WTC11 (cell line): Measurements from ENCODE around the gene NAALADL2. TPM values are rescaled to one million over a fixed set of nuclear protein-coding genes. Genes with fewer than 3 reads are reported as not detected.

Experiments used
- ATAC-seq: fragments of 200-7000 bp; cut with Tn5 transposase; 2 replicates; pipeline ENCODE4 v1.10.0; 2021; ENCODE audit warnings: mild to moderate bottlenecking, moderate library complexity
- CTCF ChIA-PET: fragments of 300-600 bp; sonication (Branson Sonifier 250); formaldehyde crosslinking; loops from one replicate; lab custom pipeline; 2021; ENCODE audit warnings: antibody characterized with exemption; lab: Charles Lee
- POLR2A ChIA-PET: fragments of 350-600 bp; sonication (Branson Sonifier 250); formaldehyde crosslinking; loops from one replicate; lab custom pipeline; 2021; ENCODE audit warnings: antibody characterized with exemption; lab: Charles Lee
- DNase-seq: peaks from one replicate; pipeline ENCODE4 v3.0.0; 2021; ENCODE audit warnings: low spot score
- H3K27ac Mint-ChIP-seq: 2 replicates; pipeline ENCODE4 v1.8.0; 2021; ENCODE audit warnings: mixed read lengths
- H3K27me3 Mint-ChIP-seq: 2 replicates; pipeline ENCODE4 v1.8.0; 2021; ENCODE audit warnings: low read depth, mild to moderate bottlenecking, moderate library complexity, mixed read lengths
- H3K36me3 Mint-ChIP-seq: 2 replicates; pipeline ENCODE4 v1.8.0; 2021; ENCODE audit warnings: mixed read lengths
- H3K4me1 Mint-ChIP-seq: 2 replicates; pipeline ENCODE4 v1.8.0; 2022; ENCODE audit warnings: mixed read lengths
- H3K4me3 Mint-ChIP-seq: 2 replicates; pipeline ENCODE4 v1.8.0; 2021; ENCODE audit warnings: mild to moderate bottlenecking, moderate library complexity, mixed read lengths
- H3K9me3 Mint-ChIP-seq: 2 replicates; pipeline ENCODE4 v1.8.0; 2021; ENCODE audit warnings: mixed read lengths
- CBFB ChIP-seq: sonication (generic); formaldehyde crosslinking; IDR thresholded peaks from 2 replicates; pipeline ENCODE4 v1.8.1; 2022; ENCODE audit warnings: mild to moderate bottlenecking, low read depth, missing genetic modification reagents
- CREM ChIP-seq: sonication (generic); formaldehyde crosslinking; IDR thresholded peaks from 2 replicates; pipeline ENCODE4 v1.8.1; 2022; ENCODE audit warnings: mild to moderate bottlenecking, missing genetic modification reagents, moderate library complexity
- GRHL2 ChIP-seq: fragments of 250-450 bp; sonication (Bioruptor Pico); IDR thresholded peaks from 2 replicates; pipeline ENCODE4 v1.8.0; 2022; ENCODE audit warnings: mild to moderate bottlenecking, moderate library complexity; ENCODE audit not compliant: insufficient replicate concordance, severe bottlenecking
- GTF2I ChIP-seq: fragments of 250-450 bp; sonication (Bioruptor Pico); conservative IDR thresholded peaks from 2 replicates; pipeline ENCODE4 v1.4.0; 2021; ENCODE audit warnings: mild to moderate bottlenecking
- HMGA2 ChIP-seq: fragments of 250-450 bp; sonication (Bioruptor Pico); IDR thresholded peaks from 2 replicates; pipeline ENCODE4 v1.4.0; 2021; ENCODE audit warnings: mild to moderate bottlenecking, moderate library complexity
- JAZF1 ChIP-seq: fragments of 250-450 bp; sonication (Bioruptor Pico); IDR thresholded peaks from 2 replicates; pipeline ENCODE4 v1.9.0; 2021; ENCODE audit warnings: moderate library complexity, mild to moderate bottlenecking, inconsistent platforms
- MXD4 ChIP-seq: fragments of 250-450 bp; sonication (Bioruptor Pico); IDR thresholded peaks from 2 replicates; pipeline ENCODE4 v1.8.0; 2021; ENCODE audit warnings: mild to moderate bottlenecking, moderate library complexity, borderline replicate concordance
- NFATC4 ChIP-seq: fragments of 250-450 bp; sonication (Bioruptor Pico); IDR thresholded peaks from 2 replicates; pipeline ENCODE4 v1.9.0; 2021; ENCODE audit warnings: mild to moderate bottlenecking
- NFE2L1 ChIP-seq: sonication (generic); formaldehyde crosslinking; IDR thresholded peaks from 2 replicates; pipeline ENCODE4 v1.8.1; 2023; ENCODE audit warnings: missing genetic modification reagents
- NR1H2 ChIP-seq: sonication (generic); formaldehyde crosslinking; IDR thresholded peaks from 2 replicates; pipeline ENCODE4 v1.9.0; 2021; ENCODE audit warnings: mild to moderate bottlenecking, moderate library complexity, missing genetic modification reagents
- NR2C2 ChIP-seq: sonication (generic); formaldehyde crosslinking; IDR thresholded peaks from 2 replicates; pipeline ENCODE4 v1.8.0; 2022; ENCODE audit warnings: mild to moderate bottlenecking, missing genetic modification reagents
- RELA ChIP-seq: sonication (generic); formaldehyde crosslinking; IDR thresholded peaks from 2 replicates; pipeline ENCODE4 v1.8.1; 2022; ENCODE audit warnings: missing genetic modification reagents, mild to moderate bottlenecking, borderline replicate concordance
- RORB ChIP-seq: fragments of 250-450 bp; sonication (Bioruptor Pico); IDR thresholded peaks from 2 replicates; pipeline ENCODE4 v1.9.0; 2021; ENCODE audit warnings: mild to moderate bottlenecking
- SMAD3 ChIP-seq: sonication (generic); formaldehyde crosslinking; IDR thresholded peaks from 2 replicates; pipeline ENCODE4 v1.8.0; 2022; ENCODE audit warnings: missing genetic modification reagents, mild to moderate bottlenecking, borderline replicate concordance
- SMAD4 ChIP-seq: sonication (generic); formaldehyde crosslinking; IDR thresholded peaks from 2 replicates; pipeline ENCODE4 v1.8.0; 2022; ENCODE audit warnings: mild to moderate bottlenecking, missing genetic modification reagents
- SP1 ChIP-seq: sonication (generic); formaldehyde crosslinking; conservative IDR thresholded peaks from 2 replicates; pipeline ENCODE4 v1.8.1; 2022; ENCODE audit warnings: missing genetic modification reagents
- TCF7 ChIP-seq: sonication (generic); formaldehyde crosslinking; IDR thresholded peaks from 2 replicates; pipeline ENCODE4 v1.8.0; 2022; ENCODE audit warnings: mild to moderate bottlenecking, low read depth, missing genetic modification reagents, moderate library complexity
- TEAD1 ChIP-seq: sonication (generic); formaldehyde crosslinking; IDR thresholded peaks from 2 replicates; pipeline ENCODE4 v1.8.0; 2022; ENCODE audit warnings: mild to moderate bottlenecking, missing genetic modification reagents
- TEAD4 ChIP-seq: sonication (generic); formaldehyde crosslinking; IDR thresholded peaks from 2 replicates; pipeline ENCODE4 v1.8.0; 2022; ENCODE audit warnings: mild to moderate bottlenecking, missing genetic modification reagents
- ZNF121 ChIP-seq: sonication (generic); formaldehyde crosslinking; IDR thresholded peaks from 2 replicates; pipeline ENCODE4 v1.8.0; 2023; ENCODE audit warnings: missing genetic modification reagents
- ZNF138 ChIP-seq: sonication (generic); formaldehyde crosslinking; conservative IDR thresholded peaks from 2 replicates; pipeline ENCODE4 v1.8.1; 2022; ENCODE audit warnings: mild to moderate bottlenecking, moderate library complexity, missing genetic modification reagents
- ZNF317 ChIP-seq: sonication (generic); formaldehyde crosslinking; IDR thresholded peaks from 2 replicates; pipeline ENCODE4 v1.8.1; 2023; ENCODE audit warnings: low read depth, mild to moderate bottlenecking, moderate library complexity, missing genetic modification reagents, borderline replicate concordance
- total RNA-seq: library from RNA; stranded (reverse); gene quantifications from 3 replicates; pipeline ENCODE4 v1.2.3, GENCODE V29; 2021
- TF ChIP-seq, protein P1 (sequence below): sonication (generic); formaldehyde crosslinking; IDR thresholded peaks from 2 replicates; pipeline ENCODE4 v1.8.0; 2023; ENCODE audit warnings: missing genetic modification reagents
- TF ChIP-seq, protein P2 (sequence below): fragments of 250-450 bp; sonication (Bioruptor Pico); IDR thresholded peaks from 2 replicates; pipeline ENCODE4 v1.9.0; 2021; ENCODE audit warnings: mild to moderate bottlenecking, borderline replicate concordance
- TF ChIP-seq, protein P3 (sequence below): sonication (generic); formaldehyde crosslinking; IDR thresholded peaks from 2 replicates; pipeline ENCODE4 v1.8.0; 2022; ENCODE audit warnings: mild to moderate bottlenecking, missing genetic modification reagents
- TF ChIP-seq, protein P4 (sequence below): sonication (generic); formaldehyde crosslinking; IDR thresholded peaks from 2 replicates; pipeline ENCODE4 v1.8.1; 2022; ENCODE audit warnings: mild to moderate bottlenecking, missing genetic modification reagents, moderate library complexity, borderline replicate concordance
- TF ChIP-seq, protein P5 (sequence below): sonication (generic); formaldehyde crosslinking; IDR thresholded peaks from 2 replicates; pipeline ENCODE4 v1.8.1; 2023; ENCODE audit warnings: mild to moderate bottlenecking, missing genetic modification reagents, moderate library complexity

NAALADL2 gene
- total RNA-seq, 1 experiment from 2014 or later, result 1.2 TPM

DNA sequence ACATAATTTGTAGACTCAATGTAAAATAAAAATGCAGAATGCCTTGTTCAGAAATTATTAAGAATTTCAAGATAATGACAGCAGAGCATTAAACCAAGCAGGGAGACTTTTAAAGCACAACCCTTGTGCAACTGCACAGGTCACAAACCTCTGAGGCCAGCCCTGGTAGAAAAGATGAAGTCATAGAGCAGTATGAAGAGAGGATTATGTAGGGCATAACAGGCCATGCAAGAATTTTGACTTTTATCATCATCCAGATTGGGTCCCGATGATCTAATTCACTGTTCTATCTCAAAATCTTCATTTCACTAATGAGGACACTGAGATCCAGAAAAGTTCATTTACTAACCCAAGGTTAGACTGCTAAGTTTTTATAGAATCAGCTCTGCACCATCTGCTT lies 388.5 kb downstream of the NAALADL2 start (continued):
- TF ChIP-seq, protein P1, sequence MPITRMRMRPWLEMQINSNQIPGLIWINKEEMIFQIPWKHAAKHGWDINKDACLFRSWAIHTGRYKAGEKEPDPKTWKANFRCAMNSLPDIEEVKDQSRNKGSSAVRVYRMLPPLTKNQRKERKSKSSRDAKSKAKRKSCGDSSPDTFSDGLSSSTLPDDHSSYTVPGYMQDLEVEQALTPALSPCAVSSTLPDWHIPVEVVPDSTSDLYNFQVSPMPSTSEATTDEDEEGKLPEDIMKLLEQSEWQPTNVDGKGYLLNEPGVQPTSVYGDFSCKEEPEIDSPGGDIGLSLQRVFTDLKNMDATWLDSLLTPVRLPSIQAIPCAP, result no peak
- no peak for TF ChIP-seq GTF2I (CRISPR knock-in tag)
- TF ChIP-seq TEAD4 (CRISPR knock-in tag), result no peak
- TF ChIP-seq, all 79 proteins: peak for 0

DNA sequence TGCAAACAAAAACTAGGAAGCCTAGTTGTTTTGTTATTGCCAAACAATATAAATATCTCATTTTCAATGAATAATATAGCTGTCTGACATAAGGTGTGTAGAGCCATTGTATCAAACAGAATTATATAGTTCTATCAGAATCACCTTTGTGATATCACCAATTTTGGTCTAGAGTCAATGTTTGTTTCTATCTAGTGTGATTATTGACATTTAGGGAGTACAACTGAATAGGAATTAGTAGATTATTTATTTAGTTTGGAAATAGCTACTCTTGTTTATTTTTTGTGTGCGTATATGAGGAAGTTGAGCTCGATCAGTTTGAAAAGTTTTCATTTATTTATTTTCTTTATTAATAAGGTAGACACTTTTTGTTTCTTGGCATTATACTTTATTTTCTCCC lies 389.7 kb downstream of the NAALADL2 start:
- Mint-ChIP-seq H3K4me3 (no peak overlapping the region), H3K4me1 (peaks cover 11% of the 10 kb centered on the region), H3K27ac (no peak overlapping the region), H3K36me3 (no peaks in the 10 kb centered on the region), H3K9me3 (no peaks in the 10 kb centered on the region), H3K27me3 (peaks cover 32% of the 10 kb centered on the region)
- DNase-seq (no peak), ATAC-seq (no peak)
- TF ChIP-seq NFE2L1 (CRISPR knock-in tag), result no peak
- no peak for TF ChIP-seq ZNF138
- no peak for TF ChIP-seq ZNF121 (CRISPR knock-in tag)
- TF ChIP-seq, protein P2, sequence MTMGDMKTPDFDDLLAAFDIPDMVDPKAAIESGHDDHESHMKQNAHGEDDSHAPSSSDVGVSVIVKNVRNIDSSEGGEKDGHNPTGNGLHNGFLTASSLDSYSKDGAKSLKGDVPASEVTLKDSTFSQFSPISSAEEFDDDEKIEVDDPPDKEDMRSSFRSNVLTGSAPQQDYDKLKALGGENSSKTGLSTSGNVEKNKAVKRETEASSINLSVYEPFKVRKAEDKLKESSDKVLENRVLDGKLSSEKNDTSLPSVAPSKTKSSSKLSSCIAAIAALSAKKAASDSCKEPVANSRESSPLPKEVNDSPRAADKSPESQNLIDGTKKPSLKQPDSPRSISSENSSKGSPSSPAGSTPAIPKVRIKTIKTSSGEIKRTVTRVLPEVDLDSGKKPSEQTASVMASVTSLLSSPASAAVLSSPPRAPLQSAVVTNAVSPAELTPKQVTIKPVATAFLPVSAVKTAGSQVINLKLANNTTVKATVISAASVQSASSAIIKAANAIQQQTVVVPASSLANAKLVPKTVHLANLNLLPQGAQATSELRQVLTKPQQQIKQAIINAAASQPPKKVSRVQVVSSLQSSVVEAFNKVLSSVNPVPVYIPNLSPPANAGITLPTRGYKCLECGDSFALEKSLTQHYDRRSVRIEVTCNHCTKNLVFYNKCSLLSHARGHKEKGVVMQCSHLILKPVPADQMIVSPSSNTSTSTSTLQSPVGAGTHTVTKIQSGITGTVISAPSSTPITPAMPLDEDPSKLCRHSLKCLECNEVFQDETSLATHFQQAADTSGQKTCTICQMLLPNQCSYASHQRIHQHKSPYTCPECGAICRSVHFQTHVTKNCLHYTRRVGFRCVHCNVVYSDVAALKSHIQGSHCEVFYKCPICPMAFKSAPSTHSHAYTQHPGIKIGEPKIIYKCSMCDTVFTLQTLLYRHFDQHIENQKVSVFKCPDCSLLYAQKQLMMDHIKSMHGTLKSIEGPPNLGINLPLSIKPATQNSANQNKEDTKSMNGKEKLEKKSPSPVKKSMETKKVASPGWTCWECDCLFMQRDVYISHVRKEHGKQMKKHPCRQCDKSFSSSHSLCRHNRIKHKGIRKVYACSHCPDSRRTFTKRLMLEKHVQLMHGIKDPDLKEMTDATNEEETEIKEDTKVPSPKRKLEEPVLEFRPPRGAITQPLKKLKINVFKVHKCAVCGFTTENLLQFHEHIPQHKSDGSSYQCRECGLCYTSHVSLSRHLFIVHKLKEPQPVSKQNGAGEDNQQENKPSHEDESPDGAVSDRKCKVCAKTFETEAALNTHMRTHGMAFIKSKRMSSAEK (CRISPR knock-in tag), result no peak
- TF ChIP-seq HMGA2 (CRISPR knock-in tag), result no peak
- ChIA-PET CTCF (no interaction called here), POLR2A (interaction anchor here (0.6 kb wide), 1 partner anchor 390 kb away, joined by 3 read pairs; no protein-coding TSS in a partner anchor)

DNA sequence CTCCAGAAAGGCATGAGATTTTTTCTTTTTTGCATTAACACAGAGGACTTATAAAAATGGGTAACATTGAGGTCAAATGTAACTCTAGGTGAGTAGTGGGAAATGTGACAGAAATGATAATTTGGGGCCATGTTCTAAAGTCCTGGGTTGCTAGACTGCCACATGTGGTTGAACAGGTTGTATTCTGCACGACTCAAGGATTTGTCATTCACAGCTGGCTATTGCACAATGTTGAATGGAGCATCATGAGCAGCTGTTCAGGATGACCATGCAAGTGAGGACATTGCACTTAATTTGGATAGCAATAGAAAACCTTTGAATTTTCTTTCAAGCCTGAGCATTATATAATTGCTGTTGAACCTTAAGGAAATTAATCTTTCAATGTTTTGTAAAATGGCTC lies 396.6 kb downstream of the NAALADL2 start:
- DNase-seq, result no peak
- Mint-ChIP-seq H3K27me3 (no peaks in the 10 kb centered on the region; the same call in 1 of the 2 replicates), H3K27ac (no peak overlapping the region), H3K4me1 (peaks cover 11% of the 10 kb centered on the region), H3K36me3 (no peaks in the 10 kb centered on the region), H3K4me3 (no peak overlapping the region), H3K9me3 (no peaks in the 10 kb centered on the region)
- ChIA-PET POLR2A (no interaction called here), CTCF (no interaction called here)
- no peak for TF ChIP-seq RELA (CRISPR knock-in tag)
- TF ChIP-seq MXD4 (CRISPR knock-in tag), result no peak
- no peak for TF ChIP-seq SMAD4
- no peak for TF ChIP-seq TEAD1
- no peak for TF ChIP-seq CREM (CRISPR knock-in tag)
- TF ChIP-seq ZNF121 (CRISPR knock-in tag), result no peak
- TF ChIP-seq GRHL2 (CRISPR knock-in tag), result no peak
- TF ChIP-seq SP1 (CRISPR knock-in tag), result no peak
- TF ChIP-seq, protein P3, sequence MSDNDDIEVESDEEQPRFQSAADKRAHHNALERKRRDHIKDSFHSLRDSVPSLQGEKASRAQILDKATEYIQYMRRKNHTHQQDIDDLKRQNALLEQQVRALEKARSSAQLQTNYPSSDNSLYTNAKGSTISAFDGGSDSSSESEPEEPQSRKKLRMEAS (CRISPR knock-in tag), result no peak
- no peak for TF ChIP-seq JAZF1
- TF ChIP-seq NR1H2 (CRISPR knock-in tag), result no peak
- no peak for TF ChIP-seq NFATC4 (CRISPR knock-in tag)
- TF ChIP-seq NR2C2 (CRISPR knock-in tag), result no peak
- TF ChIP-seq TCF7, result no peak
- TF ChIP-seq, protein P4, sequence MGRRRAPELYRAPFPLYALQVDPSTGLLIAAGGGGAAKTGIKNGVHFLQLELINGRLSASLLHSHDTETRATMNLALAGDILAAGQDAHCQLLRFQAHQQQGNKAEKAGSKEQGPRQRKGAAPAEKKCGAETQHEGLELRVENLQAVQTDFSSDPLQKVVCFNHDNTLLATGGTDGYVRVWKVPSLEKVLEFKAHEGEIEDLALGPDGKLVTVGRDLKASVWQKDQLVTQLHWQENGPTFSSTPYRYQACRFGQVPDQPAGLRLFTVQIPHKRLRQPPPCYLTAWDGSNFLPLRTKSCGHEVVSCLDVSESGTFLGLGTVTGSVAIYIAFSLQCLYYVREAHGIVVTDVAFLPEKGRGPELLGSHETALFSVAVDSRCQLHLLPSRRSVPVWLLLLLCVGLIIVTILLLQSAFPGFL (CRISPR knock-in tag), result no peak
- TF ChIP-seq SMAD3 (CRISPR knock-in tag), result no peak
- no peak for TF ChIP-seq ZNF317 (CRISPR knock-in tag)
- TF ChIP-seq, protein P5, sequence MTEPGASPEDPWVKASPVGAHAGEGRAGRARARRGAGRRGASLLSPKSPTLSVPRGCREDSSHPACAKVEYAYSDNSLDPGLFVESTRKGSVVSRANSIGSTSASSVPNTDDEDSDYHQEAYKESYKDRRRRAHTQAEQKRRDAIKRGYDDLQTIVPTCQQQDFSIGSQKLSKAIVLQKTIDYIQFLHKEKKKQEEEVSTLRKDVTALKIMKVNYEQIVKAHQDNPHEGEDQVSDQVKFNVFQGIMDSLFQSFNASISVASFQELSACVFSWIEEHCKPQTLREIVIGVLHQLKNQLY (CRISPR knock-in tag), result no peak
- TF ChIP-seq RORB (CRISPR knock-in tag), result no peak
- TF ChIP-seq CBFB, result no peak
- no peak for ATAC-seq
